Naive thymus-derived CD4-positive, alpha-beta T cell (primary cell): ENCODE results near the gene DHX40. TPM values are rescaled to one million over a fixed set of nuclear protein-coding genes. Genes with fewer than 3 reads are reported as not detected.
"Not testable (repeated sequence)": the region's sequence is repeated elsewhere in the genome, so short reads cannot be mapped to it uniquely, and the experiment has no call there.

ENCODE experiments used
- ATAC-seq: fragments of 150-1000 bp; cut with Tn5 transposase; 2 replicates; pipeline ENCODE4 v1.10.0; 2021; ENCODE audit warnings: mild to moderate bottlenecking, moderate library complexity
- CTCF ChIA-PET: fragments of 350-600 bp; sonication (Branson Sonifier 250); formaldehyde crosslinking; loops from one replicate; lab custom pipeline; 2021; ENCODE audit warnings: antibody characterized with exemption; lab: Charles Lee
- POLR2A ChIA-PET: fragments of 350-600 bp; sonication (Branson Sonifier 250); formaldehyde crosslinking; loops from one replicate; lab custom pipeline; 2021; ENCODE audit warnings: antibody characterized with exemption, inconsistent platforms; lab: Charles Lee
- DNase-seq, 9 donors: peaks; one replicate each; pipeline versions ENCODE4 v3.0.0 to v3.0.0-alpha.2; 2020 to 2022; ENCODE audit warnings: mixed read lengths in 1 of 9
- H3K27ac ChIP-seq: one replicate; pipeline ENCODE4 v1.7.0; 2013; ENCODE audit warnings: mild to moderate bottlenecking, low read depth, low read length, moderate library complexity
- H3K27me3 ChIP-seq, 2 donors: one replicate each; pipeline ENCODE4 v1.7.0; 2013; ENCODE audit warnings: low read length in 2 of 2, mild to moderate bottlenecking in 2 of 2, moderate library complexity in 2 of 2; ENCODE audit not compliant: control insufficient read depth in 2 of 2, insufficient read depth in 2 of 2
- H3K36me3 ChIP-seq, 3 experiments: 1 replicate in 2 of 3; 2 replicates in 1 of 3; pipeline ENCODE4 v1.7.0; 2013; ENCODE audit warnings: low read length in 3 of 3, mild to moderate bottlenecking in 3 of 3, moderate library complexity in 1 of 3; ENCODE audit not compliant: insufficient read depth in 3 of 3, control insufficient read depth in 2 of 3
- H3K4me1 ChIP-seq, 2 donors: one replicate each; pipeline ENCODE4 v1.7.0; 2013; ENCODE audit warnings: low read length in 2 of 2, mild to moderate bottlenecking in 2 of 2, moderate library complexity in 1 of 2; ENCODE audit not compliant: control insufficient read depth in 2 of 2, insufficient read depth in 2 of 2
- H3K4me3 ChIP-seq: 2 replicates; pipeline ENCODE4 v1.7.0; 2013; ENCODE audit warnings: mild to moderate bottlenecking, low read length
- H3K9me3 ChIP-seq, 3 experiments: 1 replicate in 2 of 3; 2 replicates in 1 of 3; pipeline ENCODE4 v1.7.0; 2013; ENCODE audit warnings: low read length in 3 of 3; ENCODE audit not compliant: control insufficient read depth in 2 of 3
- H3K27ac Mint-ChIP-seq, 9 donors: one replicate each; pipeline ENCODE4 v1.8.0; 2020 to 2022; ENCODE audit warnings: mixed read lengths in 9 of 9, mild to moderate bottlenecking in 8 of 9, moderate library complexity in 5 of 9, inconsistent platforms in 2 of 9
- H3K27me3 Mint-ChIP-seq, 5 donors: one replicate each; pipeline ENCODE4 v1.8.0; 2021 to 2022; ENCODE audit warnings: mixed read lengths in 5 of 5, mild to moderate bottlenecking in 1 of 5
- H3K36me3 Mint-ChIP-seq, 5 donors: one replicate each; pipeline ENCODE4 v1.8.0; 2020 to 2022; ENCODE audit warnings: mixed read lengths in 5 of 5, mild to moderate bottlenecking in 3 of 5, inconsistent platforms in 1 of 5
- H3K4me1 Mint-ChIP-seq, 7 donors: one replicate each; pipeline ENCODE4 v1.8.0; 2020 to 2022; ENCODE audit warnings: mixed read lengths in 7 of 7, mild to moderate bottlenecking in 3 of 7, inconsistent platforms in 1 of 7
- H3K4me3 Mint-ChIP-seq, 10 donors: one replicate each; pipeline ENCODE4 v1.8.0; 2020 to 2022; ENCODE audit warnings: mild to moderate bottlenecking in 10 of 10, mixed read lengths in 10 of 10, moderate library complexity in 6 of 10, inconsistent platforms in 2 of 10
- H3K9me3 Mint-ChIP-seq, 11 donors: one replicate each; pipeline ENCODE4 v1.8.0; 2020 to 2022; ENCODE audit warnings: mixed read lengths in 11 of 11, mild to moderate bottlenecking in 4 of 11, inconsistent platforms in 1 of 11, moderate library complexity in 1 of 11
- intact Hi-C, 2 donors: fragments of 100-400 bp; cut with micrococcal nuclease; formaldehyde crosslinking; loops; one replicate each; pipeline ENCODE4 v1.15.1; 2023
- polyA plus RNA-seq, 2 donors: library from polyadenylated mRNA; unstranded; fragments of 300-500 nt; fragmentation: Illumina TruSeq; gene quantifications; one replicate each; pipeline ENCODE4 v1.2.3, GENCODE V29; 2021
- total RNA-seq, 6 experiments: library from RNA in 5 of 6; stranded (reverse) in 5 of 6; gene quantifications; 1 replicate in 5 of 6; 2 replicates in 1 of 6; pipeline ENCODE4 v1.2.3 and lab custom pipeline; 2021 to 2026

DHX40 gene
- total and polyA plus RNA-seq, 7 experiments from 2014 or later: 21.3 to 44.9 (median 28.5) TPM

GRCh38 chr17:59558039-59558438 lies 7.4 kb upstream of the DHX40 start:
- intact Hi-C loops: no loop called here
- Histone ChIP-seq H3K4me1 (no peaks in the 10 kb centered on the region), H3K27me3 (no peaks in the 10 kb centered on the region), H3K4me3 (no peak overlapping the region), H3K36me3 (no peaks in the 10 kb centered on the region), H3K27ac (no peak overlapping the region), H3K9me3 (no peaks in the 10 kb centered on the region)
- H3K4me1 Mint-ChIP-seq: peaks cover 0 to 3% (median 0%) of the 10 kb centered on the region in 7 donors
- POLR2A ChIA-PET: no interaction called here
- H3K27ac Mint-ChIP-seq: no peak overlapping the region
- no peak for DNase-seq
- H3K36me3 Mint-ChIP-seq: no peaks in the 10 kb centered on the region
- H3K9me3 Mint-ChIP-seq: no peaks in the 10 kb centered on the region
- H3K27me3 Mint-ChIP-seq: peaks cover 0 to 11% (median 0%) of the 10 kb centered on the region in 5 donors
- no peak for ATAC-seq
- no peak overlapping the region for H3K4me3 Mint-ChIP-seq
- CTCF ChIA-PET: no interaction called here

DNA sequence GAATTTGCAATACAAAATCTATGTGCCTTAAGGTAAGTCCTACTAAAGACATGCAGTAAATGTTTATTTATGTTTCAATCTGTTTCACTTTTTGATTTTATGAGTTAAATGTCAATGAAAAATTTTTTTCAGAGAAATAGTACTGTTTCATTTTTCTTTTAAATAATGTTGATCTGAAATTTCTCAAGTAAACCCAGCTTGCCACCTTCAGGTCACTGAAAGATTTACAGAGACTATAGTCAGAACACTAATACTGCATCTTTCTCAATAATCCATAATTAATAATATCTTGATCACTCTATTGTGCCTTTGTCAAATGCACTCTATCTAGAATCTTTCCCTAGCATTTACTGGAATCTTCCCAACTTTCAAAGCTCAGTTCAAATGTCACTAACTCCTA lies 6.5 kb upstream of the DHX40 start:
- H3K36me3 Mint-ChIP-seq: no peaks in the 10 kb centered on the region
- no peak overlapping the region for H3K4me3 Mint-ChIP-seq
- Histone ChIP-seq H3K27ac (no peak overlapping the region), H3K4me3 (no peak overlapping the region), H3K36me3 (no peaks in the 10 kb centered on the region), H3K4me1 (no peaks in the 10 kb centered on the region), H3K9me3 (no peaks in the 10 kb centered on the region), H3K27me3 (no peaks in the 10 kb centered on the region)
- POLR2A ChIA-PET: interaction anchor here (0.6 kb wide), 1 partner anchor 1160 kb away, joined by 4 read pairs; no protein-coding TSS in a partner anchor
- H3K9me3 Mint-ChIP-seq: no peaks in the 10 kb centered on the region
- intact Hi-C loops: no loop called here
- DNase-seq (no peak), ATAC-seq (no peak)
- no peak overlapping the region for H3K27ac Mint-ChIP-seq
- CTCF ChIA-PET: no interaction called here
- peaks cover 0 to 3% (median 0%) of the 10 kb centered on the region in 7 donors for H3K4me1 Mint-ChIP-seq
- H3K27me3 Mint-ChIP-seq: peaks cover 0 to 8% (median 0%) of the 10 kb centered on the region in 5 donors

- Mint-ChIP-seq H3K36me3 (peaks cover 0 to 10% (median 3%) of the 10 kb centered on the region in 5 donors), H3K27ac (peak overlapping the region in 1 of 9 donors; percentile 25), H3K4me3 (no peak overlapping the region), H3K4me1 (peaks cover 0 to 12% (median 9%) of the 10 kb centered on the region in 7 donors), H3K9me3 (peaks cover 0 to 7% (median 0%) of the 10 kb centered on the region in 11 donors), H3K27me3 (peaks cover 0 to 3% (median 0%) of the 10 kb centered on the region in 5 donors)
- no peaks in the 10 kb centered on the region for H3K9me3 ChIP-seq
- H3K27ac ChIP-seq: no peak overlapping the region
- intact Hi-C loops: loop anchor here (10.0 kb wide), 5 partner anchors 144 to 964 kb away; partner anchors contain the start of genes APPBP2 (in 1 of the 2), HEATR6 (in 1 of the 2), PTRH2 (in 1 of the 2) and USP32 (in 1 of the 2)
- CTCF ChIA-PET: no interaction called here
- no peak for DNase-seq
- no peak overlapping the region for H3K4me3 ChIP-seq
- no peaks in the 10 kb centered on the region for H3K27me3 ChIP-seq
- POLR2A ChIA-PET: no interaction called here
- H3K4me1 ChIP-seq: peaks cover 2 to 5% of the 10 kb centered on the region in 2 donors
- no peak for ATAC-seq
- H3K36me3 ChIP-seq: peaks cover 0 to 4% (median 0%) of the 10 kb centered on the region in 3 experiments
Observed at GRCh38 chr17:59561042-59561441, 4.4 kb upstream of the DHX40 start.

DNA sequence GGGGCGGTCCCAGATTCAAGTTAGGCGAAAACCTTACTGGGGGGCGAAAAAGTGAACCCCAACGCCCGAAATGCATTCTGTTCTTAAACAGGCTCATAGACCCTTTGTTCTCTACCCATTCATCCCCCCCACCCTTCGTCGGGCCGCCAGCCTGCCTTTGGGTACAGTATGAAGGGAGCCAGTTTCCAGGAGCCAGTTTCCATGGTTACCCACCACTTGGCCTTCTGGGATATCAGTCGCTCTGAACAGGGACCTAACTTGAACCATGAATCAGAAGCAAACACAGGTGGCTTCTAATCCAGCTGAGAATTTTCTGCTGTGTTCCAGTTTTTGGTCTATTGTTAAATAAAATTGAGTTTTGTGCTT lies 532 bp downstream of the DHX40 start:
- H3K4me1 ChIP-seq: peaks cover 10 to 14% of the 10 kb centered on the region in 2 donors
- peaks cover 0 to 14% (median 4%) of the 10 kb centered on the region in 5 donors for H3K36me3 Mint-ChIP-seq
- H3K4me3 ChIP-seq: peak overlapping the region; percentile 92

GRCh38 chr17:59569151-59569550 lies 3.7 kb downstream of the DHX40 start:
- Histone ChIP-seq H3K36me3 (peaks cover 0 to 18% (median 0%) of the 10 kb centered on the region in 3 experiments), H3K4me1 (peaks cover 10 to 14% of the 10 kb centered on the region in 2 donors)
- H3K9me3 Mint-ChIP-seq, H3K27me3 Mint-ChIP-seq, H3K27me3 ChIP-seq, H3K4me3 ChIP-seq, DNase-seq, H3K9me3 ChIP-seq, H3K4me3 Mint-ChIP-seq, ATAC-seq, H3K27ac ChIP-seq, POLR2A ChIA-PET: not testable (repeated sequence)
- peaks cover 6 to 30% (median 26%) of the 10 kb centered on the region in 7 donors for H3K4me1 Mint-ChIP-seq
- H3K27ac Mint-ChIP-seq: peak overlapping the region in 2 of 9 donors; percentile 20 to 62
- peaks cover 6 to 21% (median 15%) of the 10 kb centered on the region in 5 donors for H3K36me3 Mint-ChIP-seq
- CTCF ChIA-PET: interaction anchor here (0.6 kb wide), 1 partner anchor 48 kb away, joined by 5 read pairs; no protein-coding TSS in a partner anchor
- intact Hi-C loops: loop anchor here (5.0 to 10.0 kb wide), 11 partner anchors 136 to 1052 kb away; partner anchors contain the start of genes PTRH2 (in 2 of the 2), VMP1 (in 2 of the 2), APPBP2 (in 1 of the 2) and GDPD1 (in 1 of the 2)

More for the DNA sequence above, 532 bp downstream of the DHX40 start:
- Mint-ChIP-seq H3K27me3 (peaks cover 0 to 3% (median 0%) of the 10 kb centered on the region in 5 donors), H3K4me1 (peaks cover 0 to 30% (median 23%) of the 10 kb centered on the region in 7 donors), H3K9me3 (peaks cover 0 to 7% (median 0%) of the 10 kb centered on the region in 11 donors), H3K4me3 (peak overlapping the region; percentile 97 to 100 (median 100)), H3K27ac (peak overlapping the region; percentile 98 to 100 (median 100))
- ATAC-seq: peak; percentile 67
- CTCF ChIA-PET: no interaction called here
- Histone ChIP-seq H3K27me3 (no peaks in the 10 kb centered on the region), H3K9me3 (no peaks in the 10 kb centered on the region), H3K27ac (peak overlapping the region; percentile 95), H3K36me3 (peaks cover 0 to 4% (median 0%) of the 10 kb centered on the region in 3 experiments)
- POLR2A ChIA-PET: interaction anchor here (0.6 to 2.3 kb wide), 3 partner anchors 54 to 1035 kb away, joined by 4 to 14 read pairs (median 4); partner anchors contain the start of genes CLTC, PRR11 and SKA2
- intact Hi-C loops: loop anchor here (1.0 to 10.0 kb wide), 15 partner anchors 53 to 1049 kb away; partner anchors contain the start of genes CLTC (in 2 of the 2), PTRH2 (in 2 of the 2), VMP1 (in 2 of the 2) and APPBP2 (in 1 of the 2)
- DNase-seq: peak in 8 of 9 donors; percentile 50 to 83 (median 62)

DNA sequence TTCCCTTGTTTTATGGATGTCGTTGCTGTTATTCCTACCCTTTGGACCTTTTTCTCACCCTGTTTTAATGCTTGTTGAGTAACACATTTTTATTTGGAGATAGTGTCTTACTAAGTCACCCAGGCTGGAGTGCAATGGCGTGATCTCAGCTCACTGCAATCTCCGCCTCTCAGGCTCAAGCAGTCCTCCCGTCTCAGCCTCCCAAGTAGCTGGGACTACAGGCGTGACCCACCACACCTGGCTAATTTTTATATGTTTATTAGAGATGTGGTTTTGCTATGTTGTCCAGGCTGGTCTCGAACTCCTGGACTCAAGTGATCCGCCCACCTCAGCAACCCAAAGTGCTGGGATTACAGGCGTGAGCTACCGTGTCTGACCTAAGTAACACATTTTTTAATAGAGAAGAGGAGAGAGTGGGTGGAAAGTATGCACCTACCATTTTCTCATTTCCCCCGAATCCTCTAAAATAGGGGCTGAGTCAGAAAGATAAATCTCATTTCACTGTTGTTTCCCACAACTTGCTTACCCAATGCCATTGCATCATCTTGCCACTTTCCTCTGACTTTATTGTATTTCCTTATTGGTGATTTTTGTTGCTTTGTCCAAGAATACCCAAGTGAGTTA lies 7.0 kb downstream of the DHX40 start:
- peaks cover 6 to 17% (median 10%) of the 10 kb centered on the region in 5 donors for H3K36me3 Mint-ChIP-seq
- no peaks in the 10 kb centered on the region for H3K27me3 Mint-ChIP-seq
- peaks cover 0 to 14% (median 0%) of the 10 kb centered on the region in 3 experiments for H3K36me3 ChIP-seq
- no peaks in the 10 kb centered on the region for H3K9me3 Mint-ChIP-seq
- peaks cover under 1 to 6% (median 5%) of the 10 kb centered on the region in 7 donors for H3K4me1 Mint-ChIP-seq
- ChIA-PET CTCF (no interaction called here), POLR2A (no interaction called here)
- no peak for DNase-seq
- no peaks in the 10 kb centered on the region for H3K27me3 ChIP-seq
- no peak overlapping the region for H3K4me3 Mint-ChIP-seq
- ATAC-seq: no peak
- H3K4me1 ChIP-seq: no peaks in the 10 kb centered on the region
- no peaks in the 10 kb centered on the region for H3K9me3 ChIP-seq
- H3K27ac Mint-ChIP-seq: no peak overlapping the region
- no peak overlapping the region for H3K27ac ChIP-seq
- intact Hi-C loops: no loop called here
- H3K4me3 ChIP-seq: no peak overlapping the region
